ENCODE results near the gene SOS1. TPM values are rescaled to one million over a fixed set of nuclear protein-coding genes. Genes with fewer than 3 reads are reported as not detected.

The SOS1 gene
- total and polyA plus RNA-seq, 2 donors from 2014 or later: 5.5 to 33.4 TPM

DNA sequence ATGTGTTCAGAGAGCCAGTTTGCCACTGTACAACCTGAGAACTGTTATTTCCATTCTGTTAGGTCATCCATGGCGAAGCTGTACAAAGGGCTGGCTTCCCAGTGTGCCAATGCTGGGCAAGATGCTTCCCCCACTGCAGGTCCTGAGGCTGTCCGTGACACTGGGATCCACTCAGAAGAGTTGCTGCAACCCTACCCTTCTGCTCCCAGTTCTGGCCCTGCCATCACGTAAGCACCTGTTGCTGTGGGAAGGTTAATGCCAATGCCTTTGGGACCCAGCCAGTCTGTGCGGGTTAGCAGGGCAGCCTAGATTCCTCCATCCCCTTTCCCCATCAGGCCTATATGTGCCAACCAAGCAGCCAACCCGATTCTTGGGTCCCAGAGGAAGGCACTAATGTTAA, 162.9 kb downstream of the SOS1 start:
- Histone ChIP-seq H3K4me1 (ENCODE audit: control insufficient read depth in 2 of 3, insufficient read depth in 2 of 3, low read depth in 1 of 3, low read length in 3 of 3) (peaks cover 0 to 6% (median 0%) of the 10 kb centered on the region in 3 donors), H3K4me3 (ENCODE audit: low read length in 3 of 3) (no peak overlapping the region), H3K9me3 (ENCODE audit: control insufficient read depth in 2 of 3, insufficient read depth in 1 of 3, low read length in 3 of 3) (peaks cover 0 to 1% (median 0%) of the 10 kb centered on the region in 3 donors), H3K27me3 (ENCODE audit: control insufficient read depth, insufficient read depth, low read length) (no peaks in the 10 kb centered on the region), H3K9ac (ENCODE audit: low read length in 3 of 3) (no peak overlapping the region), H3K36me3 (ENCODE audit: control insufficient read depth in 2 of 3, insufficient read depth in 3 of 3, low read length in 3 of 3) (no peaks in the 10 kb centered on the region), H3K27ac (ENCODE audit: low read depth in 2 of 2, low read length in 2 of 2) (no peak overlapping the region)
- DNase-seq: no peak
- FAIRE-seq: no peak
- TF ChIP-seq, protein P1, sequence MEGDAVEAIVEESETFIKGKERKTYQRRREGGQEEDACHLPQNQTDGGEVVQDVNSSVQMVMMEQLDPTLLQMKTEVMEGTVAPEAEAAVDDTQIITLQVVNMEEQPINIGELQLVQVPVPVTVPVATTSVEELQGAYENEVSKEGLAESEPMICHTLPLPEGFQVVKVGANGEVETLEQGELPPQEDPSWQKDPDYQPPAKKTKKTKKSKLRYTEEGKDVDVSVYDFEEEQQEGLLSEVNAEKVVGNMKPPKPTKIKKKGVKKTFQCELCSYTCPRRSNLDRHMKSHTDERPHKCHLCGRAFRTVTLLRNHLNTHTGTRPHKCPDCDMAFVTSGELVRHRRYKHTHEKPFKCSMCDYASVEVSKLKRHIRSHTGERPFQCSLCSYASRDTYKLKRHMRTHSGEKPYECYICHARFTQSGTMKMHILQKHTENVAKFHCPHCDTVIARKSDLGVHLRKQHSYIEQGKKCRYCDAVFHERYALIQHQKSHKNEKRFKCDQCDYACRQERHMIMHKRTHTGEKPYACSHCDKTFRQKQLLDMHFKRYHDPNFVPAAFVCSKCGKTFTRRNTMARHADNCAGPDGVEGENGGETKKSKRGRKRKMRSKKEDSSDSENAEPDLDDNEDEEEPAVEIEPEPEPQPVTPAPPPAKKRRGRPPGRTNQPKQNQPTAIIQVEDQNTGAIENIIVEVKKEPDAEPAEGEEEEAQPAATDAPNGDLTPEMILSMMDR (IDR thresholded peaks at IDR 0.05; ENCODE audit: borderline replicate concordance, extremely low read depth, insufficient read depth): no peak
- intact Hi-C loops (cut with DNase I): no loop called here

DNA sequence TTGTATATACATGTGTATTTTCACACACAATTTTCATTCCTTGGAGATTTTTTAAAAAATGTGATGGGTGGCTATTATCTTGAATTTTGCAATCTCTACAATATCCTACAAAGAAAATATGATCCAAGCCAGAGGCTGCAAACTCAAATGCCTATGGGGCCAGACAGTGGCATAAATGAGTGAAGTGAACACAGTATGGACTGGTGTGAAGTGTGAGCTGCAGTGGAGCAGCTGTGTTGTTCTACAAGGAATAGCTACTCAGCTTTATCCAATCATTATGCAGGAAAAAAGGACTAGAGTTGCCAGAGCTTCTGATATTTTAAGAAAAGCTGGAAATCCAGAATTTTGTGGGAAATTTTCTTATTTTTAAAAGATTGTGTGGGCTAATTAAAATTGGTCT, 169.1 kb downstream of the SOS1 start:
- DNase-seq: no peak
- Histone ChIP-seq H3K36me3 (ENCODE audit: control insufficient read depth in 2 of 3, insufficient read depth in 3 of 3, low read length in 3 of 3) (no peaks in the 10 kb centered on the region), H3K4me1 (ENCODE audit: control insufficient read depth in 2 of 3, insufficient read depth in 2 of 3, low read depth in 1 of 3, low read length in 3 of 3) (no peaks in the 10 kb centered on the region), H3K27ac (ENCODE audit: low read depth in 2 of 2, low read length in 2 of 2) (no peak overlapping the region), H3K9ac (ENCODE audit: low read length in 3 of 3) (no peak overlapping the region), H3K4me3 (ENCODE audit: low read length in 3 of 3) (no peak overlapping the region), H3K9me3 (ENCODE audit: control insufficient read depth in 2 of 3, insufficient read depth in 1 of 3, low read length in 3 of 3) (no peaks in the 10 kb centered on the region), H3K27me3 (ENCODE audit: control insufficient read depth, insufficient read depth, low read length) (no peaks in the 10 kb centered on the region)
- intact Hi-C loops (cut with DNase I): no loop called here
- TF ChIP-seq, protein P1 (IDR thresholded peaks at IDR 0.05; ENCODE audit: borderline replicate concordance, extremely low read depth, insufficient read depth): no peak
- FAIRE-seq: no peak

DNA sequence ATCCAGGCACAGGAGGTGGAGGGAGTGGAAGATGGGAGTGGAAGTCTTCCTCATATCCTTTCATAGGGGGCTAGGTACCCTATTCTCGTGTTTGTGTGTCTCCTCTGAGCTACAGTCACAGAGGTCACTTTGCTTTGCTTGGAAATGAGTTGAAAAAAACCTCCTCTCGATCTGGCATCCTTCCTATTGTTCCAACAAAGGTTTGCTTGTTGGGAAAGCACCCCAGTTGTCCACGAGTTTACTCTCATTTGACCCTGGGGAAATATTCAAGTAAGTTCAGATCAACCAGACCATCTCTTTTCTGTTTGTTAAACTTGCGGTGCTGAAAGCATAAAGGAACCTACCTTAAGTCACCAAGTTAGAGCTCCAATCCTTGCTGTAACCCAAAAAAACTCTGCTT, 171.9 kb downstream of the SOS1 start:
- Histone ChIP-seq H3K36me3 (ENCODE audit: control insufficient read depth in 2 of 3, insufficient read depth in 3 of 3, low read length in 3 of 3) (no peaks in the 10 kb centered on the region), H3K4me1 (ENCODE audit: control insufficient read depth in 2 of 3, insufficient read depth in 2 of 3, low read depth in 1 of 3, low read length in 3 of 3) (no peaks in the 10 kb centered on the region), H3K9ac (ENCODE audit: low read length in 3 of 3) (no peak overlapping the region), H3K4me3 (ENCODE audit: low read length in 3 of 3) (no peak overlapping the region), H3K27me3 (ENCODE audit: control insufficient read depth, insufficient read depth, low read length) (no peaks in the 10 kb centered on the region), H3K9me3 (ENCODE audit: control insufficient read depth in 2 of 3, insufficient read depth in 1 of 3, low read length in 3 of 3) (no peaks in the 10 kb centered on the region), H3K27ac (ENCODE audit: low read depth in 2 of 2, low read length in 2 of 2) (no peak overlapping the region)
- no peak for DNase-seq
- FAIRE-seq: no peak
- TF ChIP-seq, protein P1 (IDR thresholded peaks at IDR 0.05; ENCODE audit: borderline replicate concordance, extremely low read depth, insufficient read depth): no peak
- intact Hi-C loops (cut with DNase I): no loop called here

DNA sequence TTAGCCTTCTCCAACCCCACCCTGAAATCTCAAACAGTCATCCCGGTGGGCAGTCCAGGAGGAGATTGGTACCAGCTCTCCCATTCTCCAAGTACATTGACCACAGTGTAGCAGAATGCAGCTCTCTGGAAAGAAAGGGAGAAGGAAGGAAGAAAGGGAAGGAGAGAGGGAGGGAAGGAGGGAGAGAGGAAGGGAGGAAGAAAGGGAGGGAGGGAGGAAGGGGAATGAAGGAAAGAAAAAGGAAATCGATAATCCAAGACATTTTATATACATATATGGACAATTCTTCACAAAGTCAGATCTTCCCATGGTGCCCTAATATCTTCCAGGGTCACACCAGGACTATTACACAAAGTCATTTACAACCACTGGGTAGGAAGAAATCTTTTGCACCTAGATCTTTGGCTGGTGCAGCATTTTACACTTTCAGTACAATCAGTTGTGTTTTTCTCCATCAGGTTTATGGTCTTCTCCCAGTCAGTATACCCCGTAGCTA, 172.4 kb downstream of the SOS1 start:
- TF ChIP-seq, protein P1 (IDR thresholded peaks at IDR 0.05; ENCODE audit: borderline replicate concordance, extremely low read depth, insufficient read depth): no peak
- Histone ChIP-seq H3K4me3 (ENCODE audit: low read length in 3 of 3) (no peak overlapping the region), H3K4me1 (ENCODE audit: control insufficient read depth in 2 of 3, insufficient read depth in 2 of 3, low read depth in 1 of 3, low read length in 3 of 3) (no peaks in the 10 kb centered on the region), H3K9ac (ENCODE audit: low read length in 3 of 3) (no peak overlapping the region), H3K36me3 (ENCODE audit: control insufficient read depth in 2 of 3, insufficient read depth in 3 of 3, low read length in 3 of 3) (no peaks in the 10 kb centered on the region), H3K27ac (ENCODE audit: low read depth in 2 of 2, low read length in 2 of 2) (no peak overlapping the region), H3K27me3 (ENCODE audit: control insufficient read depth, insufficient read depth, low read length) (no peaks in the 10 kb centered on the region), H3K9me3 (ENCODE audit: control insufficient read depth in 2 of 3, insufficient read depth in 1 of 3, low read length in 3 of 3) (no peaks in the 10 kb centered on the region)
- intact Hi-C loops (cut with DNase I): no loop called here
- FAIRE-seq: no peak
- DNase-seq: no peak
